Measurements from ENCODE around the gene ADAM12.

ADAM12 gene

DNA sequence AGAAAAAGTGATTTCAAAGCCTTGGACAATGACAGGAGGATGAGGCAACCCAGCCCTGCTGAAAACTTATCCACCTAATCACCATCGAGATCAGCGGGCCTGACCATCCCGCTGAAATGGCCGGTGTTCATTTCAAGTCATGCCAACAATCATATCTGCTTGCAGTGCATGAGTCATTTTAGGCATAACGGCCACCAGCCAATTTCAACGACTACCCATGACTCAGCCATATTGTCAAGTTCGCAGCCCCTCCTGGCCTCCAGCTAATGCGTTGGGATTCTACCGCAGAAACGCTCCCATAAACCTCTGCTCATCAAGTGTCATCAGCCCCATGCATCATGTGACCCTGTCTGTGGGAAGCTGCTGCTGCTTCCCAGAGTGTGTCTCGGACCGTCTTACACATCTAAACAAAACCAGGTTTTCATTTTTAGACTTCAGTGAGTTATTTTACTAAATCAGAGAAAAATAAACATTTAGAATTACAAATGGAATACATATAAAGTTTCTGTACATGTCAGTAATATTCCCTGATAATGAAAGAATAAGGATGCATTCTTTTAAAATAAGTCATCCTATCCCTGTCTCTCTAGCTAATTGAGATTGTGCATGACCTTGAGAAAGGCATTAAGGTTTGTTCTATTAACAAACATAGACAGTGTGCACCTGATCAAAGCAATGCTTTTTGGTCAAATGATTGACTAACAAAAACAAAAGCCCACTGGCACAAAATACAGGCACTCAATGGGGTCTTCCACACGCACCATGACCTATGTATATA lies 188.9 kb downstream of the ADAM12 start:
- no peak overlapping the region for H3K4me3 ChIP-seq (ENCODE audit: control insufficient read depth, low read depth, low read length)
- TF ChIP-seq, protein P1, sequence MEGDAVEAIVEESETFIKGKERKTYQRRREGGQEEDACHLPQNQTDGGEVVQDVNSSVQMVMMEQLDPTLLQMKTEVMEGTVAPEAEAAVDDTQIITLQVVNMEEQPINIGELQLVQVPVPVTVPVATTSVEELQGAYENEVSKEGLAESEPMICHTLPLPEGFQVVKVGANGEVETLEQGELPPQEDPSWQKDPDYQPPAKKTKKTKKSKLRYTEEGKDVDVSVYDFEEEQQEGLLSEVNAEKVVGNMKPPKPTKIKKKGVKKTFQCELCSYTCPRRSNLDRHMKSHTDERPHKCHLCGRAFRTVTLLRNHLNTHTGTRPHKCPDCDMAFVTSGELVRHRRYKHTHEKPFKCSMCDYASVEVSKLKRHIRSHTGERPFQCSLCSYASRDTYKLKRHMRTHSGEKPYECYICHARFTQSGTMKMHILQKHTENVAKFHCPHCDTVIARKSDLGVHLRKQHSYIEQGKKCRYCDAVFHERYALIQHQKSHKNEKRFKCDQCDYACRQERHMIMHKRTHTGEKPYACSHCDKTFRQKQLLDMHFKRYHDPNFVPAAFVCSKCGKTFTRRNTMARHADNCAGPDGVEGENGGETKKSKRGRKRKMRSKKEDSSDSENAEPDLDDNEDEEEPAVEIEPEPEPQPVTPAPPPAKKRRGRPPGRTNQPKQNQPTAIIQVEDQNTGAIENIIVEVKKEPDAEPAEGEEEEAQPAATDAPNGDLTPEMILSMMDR (IDR thresholded peaks at IDR 0.05; ENCODE audit: control insufficient read depth, insufficient read depth, low read depth, low read length, missing control alignments) = no peak
- DNase-seq (ENCODE audit: low read depth) = peak; percentile 99

- TF ChIP-seq, protein P1 (IDR thresholded peaks at IDR 0.05; ENCODE audit: control insufficient read depth, insufficient read depth, low read depth, low read length, missing control alignments) = no peak
- no peak overlapping the region for H3K4me3 ChIP-seq (ENCODE audit: control insufficient read depth, low read depth, low read length)
- DNase-seq (ENCODE audit: low read depth) = no peak
Observed at GRCh38 chr10:126198681-126199080, 189.6 kb downstream of the ADAM12 start.

GRCh38 chr10:126197036-126197543 lies 191.2 kb downstream of the ADAM12 start:
- no peak overlapping the region for H3K4me3 ChIP-seq (ENCODE audit: control insufficient read depth, low read depth, low read length)
- DNase-seq (ENCODE audit: low read depth) = no peak
- TF ChIP-seq, protein P1 (IDR thresholded peaks at IDR 0.05; ENCODE audit: control insufficient read depth, insufficient read depth, low read depth, low read length, missing control alignments) = no peak

- no peak for DNase-seq (ENCODE audit: low read depth)
- TF ChIP-seq, protein P1 (IDR thresholded peaks at IDR 0.05; ENCODE audit: control insufficient read depth, insufficient read depth, low read depth, low read length, missing control alignments) = no peak
- no peak overlapping the region for H3K4me3 ChIP-seq (ENCODE audit: control insufficient read depth, low read depth, low read length)
Observed at GRCh38 chr10:126196281-126196680, 192.0 kb downstream of the ADAM12 start.

DNA sequence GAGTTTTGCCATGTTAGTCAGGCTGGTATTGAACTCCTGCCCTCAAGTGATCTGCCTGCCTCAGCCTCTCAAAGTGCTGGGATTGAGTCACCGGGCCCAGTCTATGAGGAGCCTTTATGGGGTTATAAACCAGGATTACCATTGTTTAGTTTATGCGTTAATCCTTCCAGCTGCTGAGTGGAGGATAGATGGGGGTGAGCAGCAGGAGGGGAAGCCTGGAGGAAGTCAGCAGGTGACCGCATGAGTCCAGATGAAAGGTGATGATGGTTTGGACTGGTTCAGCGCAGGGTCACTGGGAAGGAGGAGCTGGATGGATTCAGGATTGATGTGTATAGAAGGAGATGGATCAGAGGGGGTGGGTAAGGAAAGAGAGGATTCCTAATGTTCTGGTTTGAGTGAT lies 197.1 kb downstream of the ADAM12 start:
- DNase-seq (ENCODE audit: low read depth) = no peak
- TF ChIP-seq, protein P1 (IDR thresholded peaks at IDR 0.05; ENCODE audit: control insufficient read depth, insufficient read depth, low read depth, low read length, missing control alignments) = no peak

GRCh38 chr10:126188679-126189200 lies 199.5 kb downstream of the ADAM12 start:
- TF ChIP-seq, protein P1 (IDR thresholded peaks at IDR 0.05; ENCODE audit: control insufficient read depth, insufficient read depth, low read depth, low read length, missing control alignments) = no peak
- no peak overlapping the region for H3K4me3 ChIP-seq (ENCODE audit: control insufficient read depth, low read depth, low read length)
- DNase-seq (ENCODE audit: low read depth) = no peak

More for the DNA sequence above, 197.1 kb downstream of the ADAM12 start:
- no peak overlapping the region for H3K4me3 ChIP-seq (ENCODE audit: control insufficient read depth, low read depth, low read length)
